Occipital lobe (tissue), 2 donors: ENCODE measurements around the gene SYNDIG1. TPM values are rescaled to one million over a fixed set of nuclear protein-coding genes. Genes with fewer than 3 reads are reported as not detected.
"Not testable (repeated sequence)": the region's sequence is repeated elsewhere in the genome, so short reads cannot be mapped to it uniquely, and the experiment has no call there.

Experiments used
- DNase-seq: peaks from one replicate; lab custom pipeline; 2025; lab: John Stamatoyannopoulos, UW
- total RNA-seq: library from RNA; depleted of rRNA; stranded (reverse); fragments of >200 nt; gene quantifications from one replicate; pipeline ENCODE4 v1.2.3, GENCODE V29; 2014

Gene SYNDIG1
- total RNA-seq, 1 donor from 2014 or later = 32.6 TPM

- no peak for DNase-seq
These were observed 139.7 kb downstream of the SYNDIG1 start for GRCh38 chr20:24608926-24609667.

DNA sequence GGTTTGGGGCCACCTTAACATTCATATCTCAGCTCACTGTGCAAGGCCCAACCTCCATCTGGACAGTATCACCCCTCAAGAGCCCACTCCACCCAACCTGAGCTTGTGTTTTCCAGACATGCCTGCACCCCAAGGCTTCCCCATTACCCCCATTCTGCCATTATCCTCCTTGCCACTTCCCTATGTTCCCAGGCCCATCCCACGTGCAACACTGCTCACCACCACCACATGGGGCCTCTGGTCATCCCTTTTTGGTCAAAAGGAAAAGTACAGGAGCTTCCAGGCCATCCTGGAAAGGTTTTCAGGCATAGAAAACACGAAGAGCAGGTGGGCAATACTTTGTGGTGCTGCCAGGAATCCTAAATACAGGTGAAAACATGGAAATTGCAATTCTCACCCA lies 140.3 kb downstream of the SYNDIG1 start:
- DNase-seq = no peak

GRCh38 chr20:24610341-24611115 lies 141.1 kb downstream of the SYNDIG1 start:
- DNase-seq = no peak

DNA sequence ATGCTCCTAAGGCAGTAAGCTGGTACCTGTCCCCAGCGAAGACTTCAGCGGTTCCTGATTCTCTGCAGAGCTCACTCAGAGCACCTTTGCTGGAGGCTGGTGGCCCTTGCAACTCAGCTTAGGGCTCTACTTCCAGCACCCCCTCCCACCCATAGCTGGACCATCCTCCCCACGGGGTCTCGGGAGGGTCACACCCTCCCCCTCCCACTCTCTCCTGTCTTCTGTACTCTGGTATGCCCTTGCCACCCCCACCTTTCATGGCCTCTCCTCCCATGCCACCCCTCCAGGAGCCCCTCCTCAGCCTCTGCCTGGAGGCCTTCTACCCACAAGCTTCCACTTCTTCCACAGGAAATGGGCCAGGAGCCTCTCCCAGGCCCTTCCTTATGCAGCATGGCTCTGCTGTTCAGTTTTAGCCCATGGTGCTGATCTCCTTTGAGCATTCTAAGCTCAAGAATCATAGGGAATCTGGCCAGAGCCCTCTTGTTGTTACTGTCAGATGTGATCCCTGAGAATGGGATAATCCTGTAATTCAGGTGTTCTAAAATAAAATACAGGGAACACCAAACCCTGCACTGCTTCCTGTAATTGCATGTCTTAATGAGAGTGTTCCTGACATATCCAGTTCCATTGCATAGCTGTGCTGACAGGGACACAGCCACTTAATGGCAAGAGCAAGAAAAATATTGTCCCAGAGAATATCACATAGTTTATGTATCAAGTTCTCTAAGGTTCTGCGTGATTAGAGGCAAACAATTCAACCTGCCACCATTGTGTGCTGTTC lies 142.1 kb downstream of the SYNDIG1 start:
- DNase-seq = no peak

DNA sequence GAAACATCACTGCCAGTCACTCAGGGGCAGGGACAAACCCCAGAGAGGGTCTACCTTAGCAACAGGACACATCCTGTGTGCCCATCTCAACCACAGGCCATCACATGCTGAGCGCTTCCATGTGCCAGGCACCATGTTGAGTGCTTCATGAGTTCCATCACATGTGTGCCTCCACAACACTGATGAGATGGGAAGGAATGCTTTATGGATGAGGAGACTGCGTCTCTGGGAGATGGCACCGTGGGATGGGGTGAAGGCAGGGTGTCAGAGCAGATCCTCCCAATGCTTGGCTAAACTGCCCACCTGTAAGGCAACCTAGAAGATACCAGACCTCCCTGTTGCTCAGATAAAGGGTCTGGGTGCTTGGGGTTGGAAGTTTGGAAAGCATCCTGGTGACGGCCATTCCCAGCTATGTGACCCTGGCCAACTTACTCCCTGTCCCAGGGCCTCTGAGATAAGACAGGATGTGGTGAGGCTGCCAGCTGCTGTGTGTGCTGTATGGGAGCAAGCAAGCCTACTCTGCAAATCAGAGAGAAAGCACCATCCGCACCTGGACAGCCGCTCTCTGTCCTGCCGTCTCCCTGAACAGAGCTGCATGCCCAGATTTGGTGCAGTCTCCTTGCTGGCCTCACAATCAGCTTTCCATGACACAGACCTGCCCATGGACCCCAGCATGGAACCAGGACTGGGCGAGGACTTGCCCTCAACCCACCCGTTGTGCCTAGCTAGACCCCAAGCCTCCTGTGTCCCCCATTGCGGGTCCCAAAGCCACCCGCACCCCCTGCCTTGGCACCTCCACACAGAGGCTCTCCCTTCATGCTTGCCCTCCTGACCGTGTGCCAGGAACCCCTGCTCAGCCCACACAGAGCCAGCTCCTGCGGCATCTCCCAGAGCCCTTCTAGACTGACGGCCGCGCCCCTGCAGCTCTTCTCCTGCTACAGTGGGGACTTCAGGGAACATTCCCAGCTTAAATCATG lies 143.7 kb downstream of the SYNDIG1 start:
- no peak for DNase-seq

- no peak for DNase-seq
These were observed 144.9 kb downstream of the SYNDIG1 start for GRCh38 chr20:24614341-24614740.

GRCh38 chr20:24615353-24615752 lies 145.9 kb downstream of the SYNDIG1 start:
- DNase-seq = no peak

- DNase-seq = no peak
These were observed 147.0 kb downstream of the SYNDIG1 start for GRCh38 chr20:24616258-24617079.

GRCh38 chr20:24617080-24617432 lies 147.6 kb downstream of the SYNDIG1 start:
- DNase-seq = no peak

DNA sequence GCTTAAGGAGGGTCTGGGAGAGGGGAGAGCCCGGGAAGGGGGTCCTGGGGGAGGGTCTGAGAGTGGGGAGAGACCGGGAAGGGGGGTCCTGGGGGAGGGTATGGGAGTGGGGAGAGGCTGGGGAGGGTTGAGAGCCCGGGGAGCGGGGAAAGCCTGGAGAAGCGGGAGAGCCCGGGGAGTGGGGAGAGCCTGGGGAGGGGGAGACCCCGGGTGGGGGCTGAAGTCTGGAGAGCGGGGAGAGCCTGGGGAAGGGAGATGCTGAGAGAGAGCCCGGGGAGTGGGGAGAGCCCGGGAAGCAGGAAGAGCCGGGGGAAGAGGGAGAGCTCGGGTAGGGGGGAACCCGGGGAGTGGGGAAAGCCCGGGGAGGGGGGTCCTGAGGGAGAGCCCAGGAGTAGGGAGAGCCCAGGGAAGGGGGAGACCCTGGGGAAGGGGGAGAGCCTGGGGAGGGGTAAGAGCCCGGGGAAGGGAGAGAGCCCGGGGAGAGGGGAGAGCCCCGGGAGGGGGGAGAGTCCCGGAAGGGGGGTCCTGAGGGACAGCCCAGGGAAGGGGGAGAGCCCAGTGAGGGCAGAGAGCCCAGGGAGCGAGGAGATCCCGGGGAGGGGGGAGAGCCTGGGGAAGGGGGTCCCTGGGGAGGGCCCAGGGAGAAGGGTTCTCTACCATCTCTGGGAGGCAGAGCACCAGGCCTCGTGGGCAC lies 148.5 kb downstream of the SYNDIG1 start:
- no peak for DNase-seq

DNA sequence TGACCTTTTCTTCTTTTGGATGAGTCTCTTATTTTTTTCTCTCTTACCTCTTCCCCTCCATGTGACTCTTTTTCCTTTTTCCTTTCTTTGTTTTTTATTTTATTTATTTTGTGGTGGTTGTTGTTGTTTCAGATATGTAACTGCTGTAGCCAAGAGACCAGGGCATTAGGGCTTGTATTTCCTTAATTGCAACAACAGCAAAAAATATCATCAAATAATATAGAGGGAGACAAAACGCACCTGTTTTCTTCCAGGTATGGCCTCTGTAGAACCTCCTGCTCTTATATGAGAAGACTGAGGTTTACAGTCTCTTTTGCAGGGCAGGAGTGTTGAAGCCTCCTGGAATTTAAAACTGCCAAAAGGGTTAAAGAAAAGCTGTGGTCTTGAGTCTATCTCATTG lies 149.3 kb downstream of the SYNDIG1 start:
- DNase-seq = no peak

DNA sequence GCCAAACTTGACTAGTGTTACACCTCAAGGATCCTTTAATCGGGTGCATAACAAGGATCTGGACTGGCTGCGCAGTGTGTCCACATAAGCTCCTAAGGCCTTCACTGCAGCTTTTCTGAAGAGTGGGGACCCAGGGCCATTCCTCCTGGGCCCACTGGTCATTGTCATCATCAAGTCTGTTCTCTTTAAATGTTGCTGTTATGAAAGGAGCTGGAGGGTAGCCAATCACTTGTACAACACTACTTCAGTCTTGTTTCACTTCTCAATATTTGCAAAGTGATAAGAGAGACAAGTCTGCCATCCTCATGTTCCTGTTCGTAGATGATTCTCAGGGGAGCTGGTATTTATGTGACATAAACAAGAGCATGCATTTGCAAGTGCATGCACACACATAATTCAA lies 149.8 kb downstream of the SYNDIG1 start:
- no peak for DNase-seq

DNA sequence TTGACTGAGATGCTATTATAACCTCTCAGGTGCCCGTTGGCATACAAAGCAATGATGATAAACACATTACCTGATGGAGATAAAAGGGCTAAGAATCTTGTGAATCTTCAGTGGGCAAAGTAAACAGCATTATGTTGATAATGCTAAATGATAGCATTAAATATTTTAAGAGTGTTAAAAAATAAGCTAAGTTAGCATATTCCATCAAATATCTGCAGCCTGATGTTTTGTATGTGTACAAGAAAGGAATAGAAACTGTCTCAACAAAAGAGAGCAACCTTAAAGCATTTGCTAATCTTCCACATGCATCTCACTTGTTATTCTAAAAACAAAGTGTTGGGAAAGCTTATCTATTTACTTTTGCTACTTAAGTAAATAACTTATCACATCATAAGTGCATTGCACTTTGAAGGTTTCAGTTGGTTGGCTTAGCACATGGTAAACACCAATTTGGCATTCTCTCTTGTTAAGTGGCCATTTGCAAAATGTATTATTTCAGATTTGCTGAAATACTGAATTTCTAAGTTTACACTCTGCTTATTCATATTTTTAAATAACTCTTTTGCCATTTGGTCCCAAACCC lies 151.6 kb downstream of the SYNDIG1 start:
- DNase-seq = no peak

GRCh38 chr20:24622856-24623255 lies 153.4 kb downstream of the SYNDIG1 start:
- no peak for DNase-seq

DNA sequence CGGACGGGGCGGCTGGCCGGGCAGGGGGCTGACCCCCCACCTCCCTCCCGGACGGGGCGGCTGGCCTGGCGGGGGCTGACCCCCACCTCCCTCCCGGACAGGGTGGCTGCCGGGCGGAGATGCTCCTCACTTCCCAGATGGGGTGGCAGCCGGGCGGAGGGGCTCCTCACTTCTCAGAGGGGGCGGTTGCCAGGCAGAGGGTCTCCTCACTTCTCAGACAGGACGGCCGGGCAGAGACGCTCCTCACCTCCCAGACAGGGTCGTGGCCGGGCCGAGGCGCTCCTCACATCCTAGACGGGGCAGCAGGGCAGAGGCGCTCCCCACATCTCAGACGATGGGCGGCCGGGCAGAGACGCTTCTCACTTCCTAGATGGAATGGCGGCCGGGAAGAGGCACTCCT lies 156.7 kb downstream of the SYNDIG1 start:
- DNase-seq = not testable (repeated sequence)

GRCh38 chr20:24627291-24627690 lies 157.9 kb downstream of the SYNDIG1 start:
- DNase-seq = no peak

DNA sequence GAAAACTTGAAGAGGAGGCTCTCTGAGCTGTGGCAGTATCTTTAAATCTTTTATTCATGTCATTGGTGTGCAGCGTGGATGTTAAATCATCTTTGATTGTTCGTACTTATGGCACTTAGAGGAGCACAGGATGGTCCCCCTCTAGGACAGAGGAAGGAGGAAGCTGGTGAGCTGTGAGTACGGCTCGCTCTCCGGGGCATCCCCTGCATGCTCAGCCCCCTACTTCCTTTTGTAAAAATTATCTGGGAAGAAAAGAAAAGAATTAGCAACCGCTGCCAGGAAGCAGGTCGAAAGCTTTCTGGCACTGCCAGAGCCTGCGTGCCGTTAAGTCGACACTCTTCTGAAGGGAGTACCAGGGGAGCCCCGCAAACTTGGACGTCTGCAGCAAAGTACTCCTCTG lies 158.5 kb downstream of the SYNDIG1 start:
- DNase-seq = no peak

GRCh38 chr20:24628985-24629384 lies 159.6 kb downstream of the SYNDIG1 start:
- DNase-seq = no peak

GRCh38 chr20:24629668-24630067 lies 160.2 kb downstream of the SYNDIG1 start:
- no peak for DNase-seq
